AG04450 (cell line): ENCODE measurements around the gene FAM20B. TPM values are rescaled to one million over a fixed set of nuclear protein-coding genes. Genes with fewer than 3 reads are reported as not detected.

Experiments
- CTCF ChIA-PET: fragments of 300-600, 350-600 bp; formaldehyde crosslinking; extraction: SDS; loops from one replicate; lab custom pipeline; 2022; ENCODE audit warnings: antibody characterized with exemption, inconsistent platforms; lab: Charles Lee
- POLR2A ChIA-PET: fragments of 350-600 bp; formaldehyde crosslinking; extraction: SDS; loops from one replicate; lab custom pipeline; 2021; ENCODE audit warnings: antibody characterized with exemption, inconsistent platforms; lab: Yijun Ruan, JAX
- DNase-seq: peaks from one replicate; pipeline ENCODE4 v3.0.0-alpha.2; 2011; ENCODE audit warnings: low read depth, low spot score
- H3K27ac ChIP-seq: one replicate; pipeline ENCODE4 v1.5.1; 2012; ENCODE audit warnings: low read depth, low read length, control low read depth
- H3K27me3 ChIP-seq: one replicate; pipeline ENCODE4 v1.6.0; 2012; ENCODE audit warnings: low read length; ENCODE audit not compliant: control insufficient read depth, insufficient read depth
- H3K4me3 ChIP-seq: 2 replicates; pipeline ENCODE4 v1.5.1; 2011; ENCODE audit warnings: mild to moderate bottlenecking, low read depth, low read length, control low read depth
- H3K9me3 ChIP-seq: 2 replicates; pipeline ENCODE4 v1.5.1; 2012; ENCODE audit warnings: low read length; ENCODE audit not compliant: control insufficient read depth, insufficient read depth
- polyA plus RNA-seq: library from polyadenylated mRNA; depleted of rRNA; stranded (reverse); fragments of >200 nt; gene quantifications from 2 replicates; pipeline ENCODE4 v1.2.3, GENCODE V29; 2011
- TF ChIP-seq, protein P1 (sequence below): IDR thresholded peaks from 2 replicates; pipeline ENCODE4 v1.5.1; 2011; ENCODE audit warnings: low read depth, low read length, control low read depth, inconsistent platforms

The FAM20B gene
- polyA plus RNA-seq, 1 experiment, result 29.3 TPM

DNA sequence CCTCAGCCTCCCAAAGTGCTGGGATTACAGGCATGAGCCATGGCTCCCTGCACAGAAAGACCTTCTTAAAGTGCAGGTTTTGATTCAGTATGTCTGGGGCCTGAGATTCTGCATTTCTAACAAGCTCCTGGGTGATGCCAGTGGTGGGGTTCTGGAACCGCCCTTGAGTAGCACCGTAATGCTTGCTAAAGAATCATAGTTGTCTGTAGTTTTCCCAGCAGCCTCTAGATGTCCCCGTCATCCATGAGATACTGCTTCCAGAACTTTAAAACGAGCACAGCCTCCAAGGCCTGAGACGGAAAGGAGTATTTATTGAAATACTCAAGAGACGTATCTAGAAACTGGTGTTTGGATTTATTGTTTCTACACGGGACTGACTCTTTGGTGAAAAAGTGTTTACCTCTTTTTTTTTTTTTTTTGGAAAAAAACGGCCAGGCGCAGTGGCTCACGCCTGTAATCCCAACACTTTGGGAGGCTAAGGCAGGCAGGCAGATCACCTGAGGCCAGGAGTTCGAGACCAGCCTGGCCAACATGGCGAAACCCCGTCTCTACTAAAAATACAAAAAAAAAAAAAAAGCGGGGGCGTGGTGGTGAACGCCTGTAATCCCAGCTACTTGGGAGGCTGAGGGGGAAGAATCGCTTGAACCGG, 53.5 kb downstream of the FAM20B start:
- DNase-seq, result peak; percentile 66
- POLR2A ChIA-PET, result interaction anchor here (0.7 kb wide), 1 partner anchor 11 kb away, joined by 3 read pairs; no protein-coding TSS in a partner anchor
- H3K4me3 ChIP-seq, result no peak overlapping the region
- H3K27ac ChIP-seq, result no peak overlapping the region
- CTCF ChIA-PET, result interaction anchor here (0.5 to 5.2 kb wide), 54 partner anchors 8 to 1142 kb away, joined by 3 to 83 read pairs (median 4); partner anchors contain the start of genes AXDND1 and SOAT1
- TF ChIP-seq, protein P1, sequence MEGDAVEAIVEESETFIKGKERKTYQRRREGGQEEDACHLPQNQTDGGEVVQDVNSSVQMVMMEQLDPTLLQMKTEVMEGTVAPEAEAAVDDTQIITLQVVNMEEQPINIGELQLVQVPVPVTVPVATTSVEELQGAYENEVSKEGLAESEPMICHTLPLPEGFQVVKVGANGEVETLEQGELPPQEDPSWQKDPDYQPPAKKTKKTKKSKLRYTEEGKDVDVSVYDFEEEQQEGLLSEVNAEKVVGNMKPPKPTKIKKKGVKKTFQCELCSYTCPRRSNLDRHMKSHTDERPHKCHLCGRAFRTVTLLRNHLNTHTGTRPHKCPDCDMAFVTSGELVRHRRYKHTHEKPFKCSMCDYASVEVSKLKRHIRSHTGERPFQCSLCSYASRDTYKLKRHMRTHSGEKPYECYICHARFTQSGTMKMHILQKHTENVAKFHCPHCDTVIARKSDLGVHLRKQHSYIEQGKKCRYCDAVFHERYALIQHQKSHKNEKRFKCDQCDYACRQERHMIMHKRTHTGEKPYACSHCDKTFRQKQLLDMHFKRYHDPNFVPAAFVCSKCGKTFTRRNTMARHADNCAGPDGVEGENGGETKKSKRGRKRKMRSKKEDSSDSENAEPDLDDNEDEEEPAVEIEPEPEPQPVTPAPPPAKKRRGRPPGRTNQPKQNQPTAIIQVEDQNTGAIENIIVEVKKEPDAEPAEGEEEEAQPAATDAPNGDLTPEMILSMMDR, result peak; percentile 80
- H3K9me3 ChIP-seq, result no peaks in the 10 kb centered on the region
- no peaks in the 10 kb centered on the region for H3K27me3 ChIP-seq

DNA sequence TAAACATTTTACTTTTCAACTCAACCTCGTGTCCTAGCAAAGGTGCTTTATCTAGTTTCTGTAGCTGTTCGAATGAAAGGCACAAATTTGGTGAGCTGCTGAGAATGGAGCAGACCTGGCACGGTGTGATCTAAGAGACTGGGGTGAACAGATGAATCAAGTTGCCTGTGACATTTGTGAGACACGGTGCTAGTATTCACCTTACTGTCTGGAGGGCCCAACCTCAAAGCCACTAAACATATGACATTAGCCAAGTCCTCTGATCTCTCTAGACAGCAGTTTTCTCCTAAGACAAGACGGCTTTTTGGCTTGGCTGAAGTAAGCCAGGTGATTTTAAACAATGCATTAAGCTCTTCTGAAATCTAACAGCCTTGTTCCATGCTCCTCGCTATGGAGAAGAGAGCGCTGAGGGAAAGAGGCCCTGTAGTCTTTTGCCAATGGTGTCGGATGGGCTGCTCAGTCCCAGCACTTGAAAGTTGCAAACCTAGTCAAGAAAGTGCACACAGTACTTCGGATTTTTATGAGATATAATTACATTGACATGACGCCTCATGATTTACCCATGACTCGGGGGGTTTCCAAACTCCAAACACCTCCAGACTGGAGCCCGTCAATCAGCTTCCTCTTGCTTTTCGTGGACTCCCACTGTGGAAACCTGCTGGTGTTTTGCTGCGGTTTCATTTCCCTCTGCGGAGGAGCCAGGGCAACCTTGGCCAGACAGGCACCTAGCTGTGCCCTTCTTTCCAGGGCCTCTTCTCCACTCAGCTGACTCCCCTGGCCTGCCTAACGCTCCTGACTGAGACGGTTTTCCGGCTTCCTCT, 55.4 kb downstream of the FAM20B start:
- TF ChIP-seq, protein P1, result no peak
- CTCF ChIA-PET, result interaction anchor here (1.1 to 5.2 kb wide), 3 partner anchors 39 to 579 kb away, joined by 3 to 83 read pairs (median 3); no protein-coding TSS in a partner anchor
- no peak for DNase-seq
- H3K4me3 ChIP-seq, result peak overlapping the region; percentile 86
- no peaks in the 10 kb centered on the region for H3K27me3 ChIP-seq
- H3K27ac ChIP-seq, result peak overlapping the region; percentile 77
- POLR2A ChIA-PET, result interaction anchor here (1.4 kb wide), 1 partner anchor 213 kb away, joined by 3 read pairs; the partner anchor contains the start of gene SOAT1
- no peaks in the 10 kb centered on the region for H3K9me3 ChIP-seq

DNA sequence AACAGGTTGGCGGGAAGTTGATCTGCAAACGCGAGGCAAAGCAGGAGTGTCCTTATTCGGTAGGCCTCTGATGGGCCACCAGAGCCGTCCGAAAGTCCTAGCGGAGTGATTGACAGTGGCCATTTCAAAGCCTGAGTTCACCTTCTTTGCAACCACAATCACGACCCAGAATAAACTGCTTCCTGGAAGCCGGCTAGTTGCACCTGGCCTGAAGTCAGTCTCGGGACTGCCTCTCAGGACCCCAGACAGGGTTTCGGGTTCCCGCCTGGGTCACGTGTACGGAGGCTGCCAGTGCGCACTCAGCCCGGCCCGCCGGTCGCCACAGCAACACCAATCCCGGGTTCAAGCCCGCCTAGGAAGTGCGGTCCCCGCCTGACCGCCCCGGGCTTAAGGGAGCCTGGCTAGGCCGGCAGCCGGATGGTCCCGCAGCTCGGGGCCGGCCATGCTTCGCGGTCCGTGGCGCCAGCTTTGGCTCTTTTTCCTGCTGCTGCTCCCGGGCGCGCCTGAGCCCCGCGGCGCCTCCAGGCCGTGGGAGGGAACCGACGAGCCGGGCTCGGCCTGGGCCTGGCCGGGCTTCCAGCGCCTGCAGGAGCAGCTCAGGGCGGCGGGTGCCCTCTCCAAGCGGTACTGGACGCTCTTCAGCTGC, 56.1 kb downstream of the FAM20B start, which contains the start of gene TOR3A:
Gene TOR3A, plus strand, starts transcription at position 384 of the 646 bp plus-strand sequence. Its CDS starts 59 bp downstream, at position 443.
- TF ChIP-seq, protein P1, result no peak
- peak; percentile 57 for DNase-seq
- H3K4me3 ChIP-seq, result peak within 1 kb of the TSS; percentile 86
- no peaks in the 10 kb centered on the region for H3K9me3 ChIP-seq
- ChIA-PET CTCF (interaction anchor here (1.1 to 5.2 kb wide), 4 partner anchors 39 to 288 kb away, joined by 3 to 83 read pairs (median 4); no protein-coding TSS in a partner anchor), POLR2A (interaction anchor here (0.8 to 1.9 kb wide), 3 partner anchors 10 to 212 kb away, joined by 3 to 10 read pairs (median 9); partner anchors contain the start of gene SOAT1)
- peak within 1 kb of the TSS; percentile 77 for H3K27ac ChIP-seq
- H3K27me3 ChIP-seq, result no peaks in the 10 kb centered on the region

- POLR2A ChIA-PET, result interaction anchor here (0.5 to 1.9 kb wide), 5 partner anchors 10 to 541 kb away, joined by 3 to 10 read pairs (median 7); partner anchors contain the start of gene SOAT1
- Histone ChIP-seq H3K4me3 (peak overlapping the region; percentile 86), H3K9me3 (no peaks in the 10 kb centered on the region), H3K27me3 (no peaks in the 10 kb centered on the region), H3K27ac (peak overlapping the region; percentile 47)
- TF ChIP-seq, protein P1, result no peak
- CTCF ChIA-PET, result interaction anchor here (0.7 to 1.3 kb wide), 5 partner anchors 39 to 288 kb away, joined by 3 to 5 read pairs (median 3); no protein-coding TSS in a partner anchor
- DNase-seq, result no peak
Observed at GRCh38 chr1:179082333-179082998, 56.8 kb downstream of the FAM20B start.
